ENCODE results near the gene TUBGCP2. TPM values are rescaled to one million over a fixed set of nuclear protein-coding genes. Genes with fewer than 3 reads are reported as not detected.

Gene TUBGCP2
- total and polyA plus RNA-seq, 9 of the 15 experiments (the other 6 are each of a cell fraction or from before 2014, with no cell fraction given), result 4.3 to 56.6 (median 28.4) TPM

DNA sequence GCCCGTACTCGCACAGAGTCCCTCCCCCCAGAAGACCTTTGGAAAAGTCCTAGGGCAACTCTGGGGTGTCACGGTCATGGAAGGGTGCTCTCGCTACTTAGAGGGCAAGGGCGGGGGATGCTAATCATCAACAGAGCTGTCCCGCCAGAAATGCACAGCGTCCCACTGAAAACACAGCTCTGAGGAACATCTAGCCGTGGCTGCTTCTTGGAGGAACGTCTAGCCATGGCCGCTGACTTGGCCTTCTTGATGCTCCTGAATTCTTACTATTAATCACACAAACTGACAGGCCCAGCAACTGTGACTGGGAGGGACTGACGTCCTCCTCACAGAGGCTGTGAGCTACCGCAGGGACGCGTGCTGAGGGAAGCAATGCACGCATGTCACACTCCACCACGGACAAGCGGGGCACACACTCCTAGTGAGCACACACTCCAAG is 1.7 kb downstream of the TUBGCP2 start:
- ChIA-PET POLR2A (interaction anchor here (0.7 to 1.4 kb wide), 5 partner anchors 8 to 139 kb away, joined by 3 to 4 read pairs (median 3); no protein-coding TSS in a partner anchor), CTCF (ENCODE audit: low intra/inter-chr PET ratio) (no interaction called here)
- H3K4me1 ChIP-seq (replicated peaks in 1 of 2; ENCODE audit: control insufficient read depth in 2 of 2, insufficient read depth in 2 of 2, low read length in 2 of 2), result peaks cover 21 to 47% of the 10 kb centered on the region in 2 experiments
- peak overlapping the region; percentile 85 for H3K27ac ChIP-seq (ENCODE audit: extremely low read depth, low read depth, low read length)
- H3K79me2 ChIP-seq (ENCODE audit: control insufficient read depth, insufficient read depth, low read length), result peaks cover 68% of the 10 kb centered on the region
- H4K20me1 ChIP-seq (replicated peaks; ENCODE audit: control insufficient read depth, insufficient read depth, low read length), result no peaks in the 10 kb centered on the region; the same call in 1 of the 2 replicates
- H3K9me3 ChIP-seq (replicated peaks; ENCODE audit: control insufficient read depth, insufficient read depth, low read depth, low read length), result no peaks in the 10 kb centered on the region
- peak overlapping the region; percentile 67; the same call in 1 of the 2 replicates for H3K4me3 ChIP-seq
- intact Hi-C loops (cut with micrococcal nuclease) (no loop called here), in situ Hi-C loops (cut with MboI) (loop anchor here (5.0 kb wide), 2 partner anchors 60 to 165 kb away; no protein-coding TSS in a partner anchor)
- 14% methylated on average over 17 of the region's 17 CpGs for WGBS (ENCODE audit: insufficient coverage, low coverage, missing lambda C conversion rate)
- no peaks in the 10 kb centered on the region for H3K27me3 ChIP-seq (ENCODE audit: control insufficient read depth in 2 of 2, insufficient read depth in 2 of 2, low read length in 2 of 2)
- peak overlapping the region; percentile 75 to 89 for H3K9ac ChIP-seq (ENCODE audit: insufficient read depth in 1 of 2, low read depth in 2 of 2, low read length in 2 of 2)
- no TSS peak for BruUV-seq (replicated peaks)
- ATAC-seq (peak; percentile 40), FAIRE-seq (peak; percentile 61), DNase-seq (ENCODE audit: extremely low read depth in 1 of 4, low spot score in 3 of 4) (peak in 2 of 4 experiments; percentile 23 to 71)
- H3K9me1 ChIP-seq (ENCODE audit: control insufficient read depth, insufficient read depth, low read length), result no peaks in the 10 kb centered on the region
- peak overlapping the region; percentile 19; the same call in 1 of the 2 replicates for H2AFZ ChIP-seq (ENCODE audit: low read depth, low read length)
- H3K4me2 ChIP-seq (ENCODE audit: insufficient read depth, low read length), result peak overlapping the region; percentile 92
- H3K36me3 ChIP-seq (ENCODE audit: control insufficient read depth, insufficient read depth, low read length), result peaks cover 35% of the 10 kb centered on the region; the same call in 2 of the 3 replicates
- TF ChIP-seq ZFP1 (CRISPR knock-in tag; IDR thresholded peaks at IDR 0.05) (no peak), ZNF707 (CRISPR knock-in tag; conservative IDR thresholded peaks at IDR 0.05) (no peak), E2F6 (IDR thresholded peaks at IDR 0.05; ENCODE audit: borderline replicate concordance in 1 of 2, extremely low read depth in 1 of 2, insufficient read depth in 1 of 2, insufficient read length in 1 of 2, low read depth in 1 of 2, low read length in 1 of 2, poor library complexity in 1 of 2, severe bottlenecking in 1 of 2) (peak; percentile 44 to 86), TRIM28 (IDR thresholded peaks at IDR 0.05) (no peak), ZNF77 (CRISPR knock-in tag; IDR thresholded peaks at IDR 0.05) (no peak), PTTG1 (tag; IDR thresholded peaks at IDR 0.05; ENCODE audit: low read depth) (no peak), ZNF431 (CRISPR knock-in tag; IDR thresholded peaks at IDR 0.05) (no peak), E2F3 (CRISPR knock-in tag; IDR thresholded peaks at IDR 0.05) (no peak), HNRNPLL (IDR thresholded peaks at IDR 0.05; ENCODE audit: low read depth, low read length, poor library complexity, severe bottlenecking) (no peak), ZNF408 (CRISPR knock-in tag; IDR thresholded peaks at IDR 0.05; ENCODE audit: low read depth) (no peak), ZNF316 (IDR thresholded peaks at IDR 0.05) (no peak)
- TF ChIP-seq, protein P1, sequence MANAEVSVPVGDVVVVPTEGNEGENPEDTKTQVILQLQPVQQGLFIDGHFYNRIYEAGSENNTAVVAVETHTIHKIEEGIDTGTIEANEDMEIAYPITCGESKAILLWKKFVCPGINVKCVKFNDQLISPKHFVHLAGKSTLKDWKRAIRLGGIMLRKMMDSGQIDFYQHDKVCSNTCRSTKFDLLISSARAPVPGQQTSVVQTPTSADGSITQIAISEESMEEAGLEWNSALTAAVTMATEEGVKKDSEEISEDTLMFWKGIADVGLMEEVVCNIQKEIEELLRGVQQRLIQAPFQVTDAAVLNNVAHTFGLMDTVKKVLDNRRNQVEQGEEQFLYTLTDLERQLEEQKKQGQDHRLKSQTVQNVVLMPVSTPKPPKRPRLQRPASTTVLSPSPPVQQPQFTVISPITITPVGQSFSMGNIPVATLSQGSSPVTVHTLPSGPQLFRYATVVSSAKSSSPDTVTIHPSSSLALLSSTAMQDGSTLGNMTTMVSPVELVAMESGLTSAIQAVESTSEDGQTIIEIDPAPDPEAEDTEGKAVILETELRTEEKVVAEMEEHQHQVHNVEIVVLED (CRISPR knock-in tag; IDR thresholded peaks at IDR 0.05), result no peak
- TF ChIP-seq, protein P2, sequence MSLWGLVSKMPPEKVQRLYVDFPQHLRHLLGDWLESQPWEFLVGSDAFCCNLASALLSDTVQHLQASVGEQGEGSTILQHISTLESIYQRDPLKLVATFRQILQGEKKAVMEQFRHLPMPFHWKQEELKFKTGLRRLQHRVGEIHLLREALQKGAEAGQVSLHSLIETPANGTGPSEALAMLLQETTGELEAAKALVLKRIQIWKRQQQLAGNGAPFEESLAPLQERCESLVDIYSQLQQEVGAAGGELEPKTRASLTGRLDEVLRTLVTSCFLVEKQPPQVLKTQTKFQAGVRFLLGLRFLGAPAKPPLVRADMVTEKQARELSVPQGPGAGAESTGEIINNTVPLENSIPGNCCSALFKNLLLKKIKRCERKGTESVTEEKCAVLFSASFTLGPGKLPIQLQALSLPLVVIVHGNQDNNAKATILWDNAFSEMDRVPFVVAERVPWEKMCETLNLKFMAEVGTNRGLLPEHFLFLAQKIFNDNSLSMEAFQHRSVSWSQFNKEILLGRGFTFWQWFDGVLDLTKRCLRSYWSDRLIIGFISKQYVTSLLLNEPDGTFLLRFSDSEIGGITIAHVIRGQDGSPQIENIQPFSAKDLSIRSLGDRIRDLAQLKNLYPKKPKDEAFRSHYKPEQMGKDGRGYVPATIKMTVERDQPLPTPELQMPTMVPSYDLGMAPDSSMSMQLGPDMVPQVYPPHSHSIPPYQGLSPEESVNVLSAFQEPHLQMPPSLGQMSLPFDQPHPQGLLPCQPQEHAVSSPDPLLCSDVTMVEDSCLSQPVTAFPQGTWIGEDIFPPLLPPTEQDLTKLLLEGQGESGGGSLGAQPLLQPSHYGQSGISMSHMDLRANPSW (CRISPR knock-in tag; IDR thresholded peaks at IDR 0.05), result no peak
- TF ChIP-seq, protein P3, sequence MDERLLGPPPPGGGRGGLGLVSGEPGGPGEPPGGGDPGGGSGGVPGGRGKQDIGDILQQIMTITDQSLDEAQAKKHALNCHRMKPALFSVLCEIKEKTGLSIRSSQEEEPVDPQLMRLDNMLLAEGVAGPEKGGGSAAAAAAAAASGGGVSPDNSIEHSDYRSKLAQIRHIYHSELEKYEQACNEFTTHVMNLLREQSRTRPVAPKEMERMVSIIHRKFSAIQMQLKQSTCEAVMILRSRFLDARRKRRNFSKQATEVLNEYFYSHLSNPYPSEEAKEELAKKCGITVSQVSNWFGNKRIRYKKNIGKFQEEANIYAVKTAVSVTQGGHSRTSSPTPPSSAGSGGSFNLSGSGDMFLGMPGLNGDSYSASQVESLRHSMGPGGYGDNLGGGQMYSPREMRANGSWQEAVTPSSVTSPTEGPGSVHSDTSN (CRISPR knock-in tag; IDR thresholded peaks at IDR 0.05; ENCODE audit: low read depth), result no peak
- TF ChIP-seq, protein P3 (tag; conservative IDR thresholded peaks at IDR 0.05; ENCODE audit: low read depth), result peak; percentile 85
